ENCODE results near the gene PDZD2. TPM values are rescaled to one million over a fixed set of nuclear protein-coding genes. Genes with fewer than 3 reads are reported as not detected.
A peak's percentile ranks its signal among the peaks of the same experiment; 100 is the strongest.

Gene PDZD2
- polyA plus RNA-seq, 3 donors: 0.10 TPM; not detected in 2

GRCh38 chr5:32027093-32027716, 388.3 kb downstream of the PDZD2 start:
- WGBS (ENCODE audit: insufficient coverage): 61% methylated on average over 7 of the region's 14 CpGs
- Mint-ChIP-seq H3K27me3 (ENCODE audit: low read depth in 3 of 3) (peaks cover 0 to 1% (median 0%) of the 10 kb centered on the region in 3 donors), H3K9me3 (no peaks in the 10 kb centered on the region), H3K36me3 (no peaks in the 10 kb centered on the region), H3K4me3 (peak overlapping the region in 1 of 2 donors; percentile 75), H3K4me1 (peaks cover 42% of the 10 kb centered on the region), H3K27ac (peak overlapping the region in 2 of 7 donors; percentile 5 to 79)
- peak overlapping the region; percentile 35 for H3K4me2 ChIP-seq (replicated peaks; ENCODE audit: extremely low read depth, low read length, poor library complexity, severe bottlenecking)
- no peak overlapping the region for H3K9ac ChIP-seq (ENCODE audit: insufficient read depth, low read length, poor library complexity, severe bottlenecking)
- no peaks in the 10 kb centered on the region for H3K79me2 ChIP-seq (ENCODE audit: insufficient read depth, low read length)
- intact Hi-C loops (cut with micrococcal nuclease): no loop called here
- no peak overlapping the region for H2AFZ ChIP-seq (ENCODE audit: insufficient read depth, low read depth, low read length, poor library complexity, severe bottlenecking)
- no peak overlapping the region for H3K27ac ChIP-seq (ENCODE audit: low read depth in 1 of 2, low read length in 2 of 2)
- DNase-seq: no peak
- H3K4me1 ChIP-seq (ENCODE audit: control insufficient read depth in 1 of 2, insufficient read depth in 2 of 2, low read length in 2 of 2): peaks cover 24 to 28% of the 10 kb centered on the region in 2 donors
- H3K4me3 ChIP-seq (replicated peaks in 1 of 3; ENCODE audit: low read depth in 2 of 3, low read length in 3 of 3): no peak overlapping the region
- H3K27me3 ChIP-seq (ENCODE audit: control insufficient read depth in 2 of 2, insufficient read depth in 2 of 2, low read length in 2 of 2): no peaks in the 10 kb centered on the region
- no peaks in the 10 kb centered on the region for H4K20me1 ChIP-seq (ENCODE audit: insufficient read depth, low read length)
- TF ChIP-seq CTCF (IDR thresholded peaks at IDR 0.05): no peak
- H3K9me3 ChIP-seq (replicated peaks in 1 of 2; ENCODE audit: control insufficient read depth in 1 of 2, insufficient read depth in 1 of 2, low read length in 2 of 2): no peaks in the 10 kb centered on the region
- H3K36me3 ChIP-seq (replicated peaks in 1 of 2; ENCODE audit: control insufficient read depth in 1 of 2, insufficient read depth in 2 of 2, low read length in 2 of 2): no peaks in the 10 kb centered on the region

- DNase-seq: peak; percentile 56 to 84 (median 79)
- Histone ChIP-seq H3K4me3 (replicated peaks in 1 of 3; ENCODE audit: low read depth in 2 of 3, low read length in 3 of 3) (no peak overlapping the region), H3K4me2 (replicated peaks; ENCODE audit: extremely low read depth, low read length, poor library complexity, severe bottlenecking) (peak overlapping the region; percentile 35), H3K27ac (ENCODE audit: low read depth in 1 of 2, low read length in 2 of 2) (no peak overlapping the region), H3K79me2 (ENCODE audit: insufficient read depth, low read length) (no peaks in the 10 kb centered on the region), H3K9me3 (replicated peaks in 1 of 2; ENCODE audit: control insufficient read depth in 1 of 2, insufficient read depth in 1 of 2, low read length in 2 of 2) (no peaks in the 10 kb centered on the region), H3K9ac (ENCODE audit: insufficient read depth, low read length, poor library complexity, severe bottlenecking) (no peak overlapping the region), H2AFZ (ENCODE audit: insufficient read depth, low read depth, low read length, poor library complexity, severe bottlenecking) (no peak overlapping the region), H3K4me1 (ENCODE audit: control insufficient read depth in 1 of 2, insufficient read depth in 2 of 2, low read length in 2 of 2) (peaks cover 24 to 29% of the 10 kb centered on the region in 2 donors), H4K20me1 (ENCODE audit: insufficient read depth, low read length) (no peaks in the 10 kb centered on the region), H3K27me3 (ENCODE audit: control insufficient read depth in 2 of 2, insufficient read depth in 2 of 2, low read length in 2 of 2) (no peaks in the 10 kb centered on the region), H3K36me3 (replicated peaks in 1 of 2; ENCODE audit: control insufficient read depth in 1 of 2, insufficient read depth in 2 of 2, low read length in 2 of 2) (no peaks in the 10 kb centered on the region)
- Mint-ChIP-seq H3K4me1 (peaks cover 41% of the 10 kb centered on the region), H3K27me3 (ENCODE audit: low read depth in 3 of 3) (peaks cover 0 to 2% (median 0%) of the 10 kb centered on the region in 3 donors), H3K36me3 (no peaks in the 10 kb centered on the region), H3K27ac (peak overlapping the region in 4 of 7 donors; percentile 1 to 79 (median 26)), H3K9me3 (no peaks in the 10 kb centered on the region), H3K4me3 (peak overlapping the region; percentile 58 to 75)
- intact Hi-C loops (cut with micrococcal nuclease): no loop called here
- TF ChIP-seq CTCF (IDR thresholded peaks at IDR 0.05): no peak
- WGBS (ENCODE audit: insufficient coverage): 8% methylated on average over 8 of the region's 10 CpGs
Observed at GRCh38 chr5:32027717-32028458, 389.0 kb downstream of the PDZD2 start.

Data from CD14-positive monocyte (primary cell).